Neuron (in vitro differentiated cells): Measurements from ENCODE around the gene APIP.

Experiments used
- H2AFZ ChIP-seq: one replicate; pipeline ENCODE4 v1.6.1; 2013; ENCODE audit warnings: low read depth, mild to moderate bottlenecking, inconsistent platforms, low read length, moderate library complexity
- H3K27me3 ChIP-seq: one replicate; pipeline ENCODE4 v1.6.1; 2013; ENCODE audit warnings: low read length; ENCODE audit not compliant: insufficient read depth
- H3K36me3 ChIP-seq: one replicate; pipeline ENCODE4 v1.6.1; 2013; ENCODE audit warnings: low read length; ENCODE audit not compliant: insufficient read depth
- H3K4me1 ChIP-seq: one replicate; pipeline ENCODE4 v1.6.1; 2013; ENCODE audit warnings: low read length; ENCODE audit not compliant: insufficient read depth
- H3K4me3 ChIP-seq: 2 replicates; pipeline ENCODE4 v1.5.1; 2013; ENCODE audit warnings: mild to moderate bottlenecking, low read length, moderate library complexity
- H3K9me3 ChIP-seq: one replicate; pipeline ENCODE4 v1.6.1; 2013; ENCODE audit warnings: low read length

Gene APIP

DNA sequence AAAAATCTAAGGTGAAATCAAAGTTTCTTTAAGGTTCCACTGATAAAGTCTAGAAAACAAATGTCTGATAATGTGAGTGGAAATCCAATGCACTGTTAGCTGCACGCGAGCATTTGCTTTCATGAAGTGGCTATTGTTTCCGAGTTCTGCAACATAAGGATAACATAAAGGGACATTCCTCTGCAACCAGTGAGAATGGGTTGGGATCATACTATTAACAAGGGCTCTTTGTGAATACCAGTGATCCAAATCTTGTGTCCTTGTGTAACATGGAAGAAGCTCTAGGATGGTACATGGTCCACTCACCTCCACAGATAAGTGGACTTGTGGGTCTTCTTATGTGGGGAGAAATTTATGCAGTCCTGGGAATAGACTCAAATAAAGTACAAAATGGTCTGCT lies 24.6 kb downstream of the APIP start:
- Histone ChIP-seq H2AFZ (no peak overlapping the region), H3K36me3 (peaks cover 20% of the 10 kb centered on the region), H3K27me3 (no peaks in the 10 kb centered on the region), H3K4me3 (no peak overlapping the region), H3K4me1 (no peaks in the 10 kb centered on the region), H3K9me3 (no peaks in the 10 kb centered on the region)

DNA sequence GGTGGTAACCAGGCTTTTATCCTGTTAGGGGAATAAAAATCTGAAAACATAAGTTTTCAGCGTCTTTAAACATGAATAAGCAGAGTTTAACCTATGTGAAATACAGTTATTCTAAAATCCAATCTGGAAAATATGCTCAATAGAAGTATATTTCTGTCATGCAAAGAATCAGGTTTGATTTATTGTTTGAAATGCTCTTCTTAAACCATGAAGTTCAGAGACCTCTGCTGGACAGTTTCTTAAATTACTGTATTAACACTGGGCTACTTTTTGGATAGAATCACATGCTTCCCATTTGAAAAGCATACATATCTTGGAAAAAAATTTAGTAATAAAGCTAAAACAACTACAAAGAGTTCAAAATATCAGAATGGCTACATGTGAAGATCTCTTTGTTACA lies 25.4 kb downstream of the APIP start:
- H3K27me3 ChIP-seq = no peaks in the 10 kb centered on the region
- H3K9me3 ChIP-seq = no peaks in the 10 kb centered on the region
- peaks cover 23% of the 10 kb centered on the region for H3K36me3 ChIP-seq
- no peak overlapping the region for H3K4me3 ChIP-seq
- no peak overlapping the region for H2AFZ ChIP-seq
- H3K4me1 ChIP-seq = no peaks in the 10 kb centered on the region

DNA sequence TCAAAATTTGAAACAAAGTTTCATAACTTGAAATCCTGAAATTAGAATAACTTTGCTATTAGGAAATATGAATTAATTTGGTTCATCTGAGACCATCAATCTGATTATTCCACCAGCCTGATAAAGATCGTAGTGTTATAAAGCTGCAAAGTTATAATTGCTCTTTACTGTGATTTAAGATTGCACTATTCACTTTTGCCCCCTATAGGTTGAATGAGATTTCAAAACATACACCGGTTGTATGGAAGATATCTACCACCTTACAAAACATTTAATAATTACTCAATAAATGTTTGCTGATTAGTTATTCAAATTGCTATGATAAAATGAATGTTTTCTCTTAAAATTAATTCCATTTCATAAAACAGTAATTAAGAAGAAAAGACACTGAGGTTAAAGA lies 26.1 kb downstream of the APIP start:
- H3K4me1 ChIP-seq = no peaks in the 10 kb centered on the region
- H3K4me3 ChIP-seq = no peak overlapping the region
- H2AFZ ChIP-seq = no peak overlapping the region
- no peaks in the 10 kb centered on the region for H3K27me3 ChIP-seq
- no peaks in the 10 kb centered on the region for H3K9me3 ChIP-seq
- peaks cover 29% of the 10 kb centered on the region for H3K36me3 ChIP-seq

- Histone ChIP-seq H3K36me3 (peaks cover 44% of the 10 kb centered on the region), H3K27me3 (no peaks in the 10 kb centered on the region), H3K9me3 (no peaks in the 10 kb centered on the region), H3K4me1 (no peaks in the 10 kb centered on the region), H3K4me3 (no peak overlapping the region), H2AFZ (no peak overlapping the region)
Measured at GRCh38 chr11:34887260-34887659, 28.9 kb downstream of the APIP start.

DNA sequence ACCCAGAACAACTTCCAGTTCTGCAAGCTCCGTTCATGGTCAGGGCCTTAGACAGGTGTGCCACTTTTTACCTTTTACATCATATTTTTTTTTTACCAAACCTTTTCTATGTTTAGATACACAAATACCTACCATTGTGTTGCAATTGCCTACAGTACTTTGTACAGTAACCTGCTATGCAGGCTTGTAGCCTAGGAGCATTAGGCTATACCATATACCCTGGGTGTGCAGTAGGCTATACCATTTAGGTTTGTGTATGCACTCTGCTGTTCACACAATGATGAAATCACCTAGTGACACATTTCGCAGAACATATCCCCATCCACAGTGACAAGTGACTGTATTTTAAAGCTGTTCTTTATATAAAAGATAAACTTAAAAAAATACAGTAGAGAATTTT lies 29.6 kb downstream of the APIP start:
- H3K9me3 ChIP-seq = no peaks in the 10 kb centered on the region
- no peak overlapping the region for H2AFZ ChIP-seq
- H3K4me3 ChIP-seq = no peak overlapping the region
- H3K36me3 ChIP-seq = peaks cover 46% of the 10 kb centered on the region
- no peaks in the 10 kb centered on the region for H3K4me1 ChIP-seq
- no peaks in the 10 kb centered on the region for H3K27me3 ChIP-seq

DNA sequence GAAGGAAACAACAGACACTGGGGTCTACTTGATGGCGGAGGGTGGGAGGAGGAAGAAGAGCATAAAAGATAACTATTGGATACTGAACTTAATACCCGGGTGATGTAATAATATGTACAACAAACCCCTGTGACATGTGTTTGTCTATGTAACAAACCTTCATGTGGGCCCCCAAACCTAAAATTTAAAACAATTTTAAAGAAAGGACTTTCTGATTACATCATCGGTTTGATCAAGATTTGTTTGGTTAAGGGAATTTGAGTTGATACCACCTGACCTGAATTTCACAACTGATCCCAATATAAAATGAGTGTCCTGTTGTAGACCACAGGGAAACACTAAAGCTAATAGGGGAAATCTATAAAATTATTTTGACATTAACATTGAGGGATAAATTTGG lies 34.3 kb downstream of the APIP start:
- no peaks in the 10 kb centered on the region for H3K27me3 ChIP-seq
- H3K4me3 ChIP-seq = no peak overlapping the region
- H3K36me3 ChIP-seq = peaks cover 37% of the 10 kb centered on the region
- H2AFZ ChIP-seq = no peak overlapping the region
- H3K4me1 ChIP-seq = no peaks in the 10 kb centered on the region
- H3K9me3 ChIP-seq = peaks cover 3% of the 10 kb centered on the region

- no peaks in the 10 kb centered on the region for H3K27me3 ChIP-seq
- no peaks in the 10 kb centered on the region for H3K4me1 ChIP-seq
- no peak overlapping the region for H2AFZ ChIP-seq
- peaks cover 11% of the 10 kb centered on the region for H3K36me3 ChIP-seq
- H3K4me3 ChIP-seq = no peak overlapping the region
- H3K9me3 ChIP-seq = peaks cover 8% of the 10 kb centered on the region
Measured at GRCh38 chr11:34877375-34877975, 38.7 kb downstream of the APIP start.

DNA sequence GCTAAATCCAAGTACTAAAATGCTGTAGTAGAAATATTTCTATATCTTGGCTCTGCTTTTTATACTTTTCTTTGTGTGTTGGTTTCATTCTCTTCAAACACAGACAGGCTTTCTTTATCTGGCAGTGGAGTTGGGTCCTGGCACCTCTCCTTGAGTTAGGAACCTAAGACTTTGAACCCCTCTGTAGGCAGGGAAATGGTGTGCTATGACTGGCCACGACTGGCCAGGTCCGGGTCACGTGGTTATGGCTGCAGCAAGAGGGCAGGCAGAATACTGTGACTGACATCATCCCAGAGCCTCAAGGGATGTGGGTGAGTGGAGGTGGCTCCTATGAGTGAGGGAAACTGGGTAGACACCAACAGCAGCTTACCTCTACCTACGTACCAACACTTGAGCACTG lies 42.0 kb downstream of the APIP start:
- Histone ChIP-seq H3K36me3 (peaks cover 2% of the 10 kb centered on the region), H3K4me1 (no peaks in the 10 kb centered on the region), H3K9me3 (peaks cover 5% of the 10 kb centered on the region), H2AFZ (no peak overlapping the region), H3K27me3 (no peaks in the 10 kb centered on the region), H3K4me3 (no peak overlapping the region)

- Histone ChIP-seq H3K9me3 (peaks cover 5% of the 10 kb centered on the region), H3K36me3 (no peaks in the 10 kb centered on the region), H2AFZ (no peak overlapping the region), H3K27me3 (no peaks in the 10 kb centered on the region), H3K4me1 (no peaks in the 10 kb centered on the region), H3K4me3 (no peak overlapping the region)
Measured at GRCh38 chr11:34870548-34871196, 45.5 kb downstream of the APIP start.

- Histone ChIP-seq H3K4me1 (no peaks in the 10 kb centered on the region), H2AFZ (no peak overlapping the region), H3K4me3 (no peak overlapping the region), H3K36me3 (no peaks in the 10 kb centered on the region), H3K9me3 (peaks cover 2% of the 10 kb centered on the region), H3K27me3 (no peaks in the 10 kb centered on the region)
Measured at GRCh38 chr11:34869425-34869824, 46.8 kb downstream of the APIP start.

DNA sequence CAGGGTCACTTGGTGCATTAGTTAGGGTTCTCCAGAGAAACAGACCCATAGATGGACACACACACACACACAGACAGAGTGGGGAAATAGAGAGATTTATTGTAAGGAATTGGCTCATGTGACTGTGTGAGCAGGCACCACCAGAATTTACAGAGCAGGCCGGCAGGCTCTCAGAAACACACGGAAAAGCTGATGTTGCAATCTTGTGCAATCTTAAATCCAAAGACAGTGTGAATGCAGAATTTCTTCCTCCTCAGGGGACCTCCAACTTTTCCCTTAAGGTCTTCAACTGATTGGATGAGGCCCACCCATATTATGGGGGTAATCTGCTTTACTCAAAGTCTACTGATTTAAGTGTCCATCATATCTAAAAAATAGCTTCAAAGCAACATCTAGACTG lies 49.8 kb downstream of the APIP start:
- H2AFZ ChIP-seq = no peak overlapping the region
- H3K4me3 ChIP-seq = no peak overlapping the region
- no peaks in the 10 kb centered on the region for H3K4me1 ChIP-seq
- H3K9me3 ChIP-seq = no peaks in the 10 kb centered on the region
- no peaks in the 10 kb centered on the region for H3K36me3 ChIP-seq
- H3K27me3 ChIP-seq = no peaks in the 10 kb centered on the region

DNA sequence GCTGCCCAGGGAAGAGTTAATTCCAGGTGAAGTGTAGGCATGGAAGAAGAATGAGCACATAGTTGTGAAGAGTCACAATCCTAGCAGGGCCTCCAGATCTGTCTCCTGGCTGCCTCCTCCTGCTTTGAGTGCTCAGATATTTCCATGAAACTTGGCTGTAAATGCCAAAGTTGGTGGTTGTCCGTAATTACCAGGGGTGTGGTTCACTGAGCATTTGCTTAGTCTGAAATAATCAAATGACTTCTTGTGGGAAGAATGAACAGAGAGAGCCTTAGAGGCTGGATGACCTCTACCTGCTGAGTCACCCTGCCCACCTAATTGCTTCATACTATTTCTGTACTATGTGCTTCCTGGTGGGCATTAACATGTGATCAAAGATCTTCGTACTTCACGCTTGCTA lies 50.9 kb downstream of the APIP start:
- no peaks in the 10 kb centered on the region for H3K4me1 ChIP-seq
- H3K27me3 ChIP-seq = no peaks in the 10 kb centered on the region
- no peak overlapping the region for H2AFZ ChIP-seq
- H3K4me3 ChIP-seq = no peak overlapping the region
- no peaks in the 10 kb centered on the region for H3K9me3 ChIP-seq
- no peaks in the 10 kb centered on the region for H3K36me3 ChIP-seq

- no peaks in the 10 kb centered on the region for H3K9me3 ChIP-seq
- no peak overlapping the region for H3K4me3 ChIP-seq
- no peaks in the 10 kb centered on the region for H3K36me3 ChIP-seq
- H3K4me1 ChIP-seq = no peaks in the 10 kb centered on the region
- H2AFZ ChIP-seq = no peak overlapping the region
- no peaks in the 10 kb centered on the region for H3K27me3 ChIP-seq
Measured at GRCh38 chr11:34864424-34864823, 51.8 kb downstream of the APIP start.

DNA sequence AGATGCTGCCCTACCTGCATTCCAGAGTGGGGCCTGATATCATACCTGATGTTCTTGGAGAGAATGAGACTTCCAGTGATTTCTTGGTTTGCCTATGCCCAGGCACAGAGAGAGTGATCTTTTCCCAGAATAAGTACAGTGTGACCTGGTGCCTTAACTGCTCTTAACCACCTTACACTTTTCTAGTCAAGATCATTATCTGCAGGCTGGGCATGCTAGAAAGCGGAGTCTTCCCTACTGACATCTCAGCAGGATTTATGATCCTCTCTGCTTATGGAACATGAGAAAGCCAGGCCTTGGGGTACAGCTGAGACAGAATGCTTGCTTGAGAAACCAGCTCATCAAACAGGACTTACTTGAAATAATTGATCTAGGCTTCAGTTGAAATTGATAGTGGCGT lies 53.1 kb downstream of the APIP start:
- Histone ChIP-seq H3K9me3 (no peaks in the 10 kb centered on the region), H3K27me3 (no peaks in the 10 kb centered on the region), H3K4me3 (no peak overlapping the region), H3K4me1 (no peaks in the 10 kb centered on the region), H2AFZ (no peak overlapping the region), H3K36me3 (no peaks in the 10 kb centered on the region)
